HG02642 (cell line): ENCODE data around the gene ECHDC3.

ENCODE experiments used
- ATAC-seq: cut with Tn5 transposase; IDR thresholded peaks from one replicate; pipeline ENCODE4 v1.9.1; 2021; ENCODE audit warnings: mild to moderate bottlenecking; ENCODE audit not compliant: unreplicated experiment, poor library complexity

Gene ECHDC3

GRCh38 chr10:11746883-11747539 lies 4.8 kb downstream of the ECHDC3 start:
- no peak for ATAC-seq

GRCh38 chr10:11748866-11749265 lies 6.7 kb downstream of the ECHDC3 start:
- ATAC-seq, result no peak

GRCh38 chr10:11750420-11750819 lies 8.2 kb downstream of the ECHDC3 start:
- no peak for ATAC-seq

GRCh38 chr10:11754173-11754572 lies 12.0 kb downstream of the ECHDC3 start:
- no peak for ATAC-seq

GRCh38 chr10:11754620-11755019 lies 12.4 kb downstream of the ECHDC3 start:
- no peak for ATAC-seq

GRCh38 chr10:11755512-11756263 lies 13.5 kb downstream of the ECHDC3 start:
- ATAC-seq, result no peak

- ATAC-seq, result no peak
These were observed 14.7 kb downstream of the ECHDC3 start for GRCh38 chr10:11756766-11757315.

- ATAC-seq, result no peak
These were observed 15.3 kb downstream of the ECHDC3 start for GRCh38 chr10:11757454-11757820.

GRCh38 chr10:11757821-11758463 lies 15.8 kb downstream of the ECHDC3 start:
- ATAC-seq, result peak; percentile 95

- ATAC-seq, result no peak
These were observed 16.5 kb downstream of the ECHDC3 start for GRCh38 chr10:11758527-11759236.

- no peak for ATAC-seq
These were observed 17.2 kb downstream of the ECHDC3 start for GRCh38 chr10:11759347-11759746.

- no peak for ATAC-seq
These were observed 18.0 kb downstream of the ECHDC3 start for GRCh38 chr10:11760151-11760550.

GRCh38 chr10:11760861-11761260 lies 18.7 kb downstream of the ECHDC3 start:
- ATAC-seq, result no peak

GRCh38 chr10:11761431-11761830 lies 19.2 kb downstream of the ECHDC3 start:
- ATAC-seq, result no peak

GRCh38 chr10:11762706-11763500 lies 20.7 kb downstream of the ECHDC3 start:
- ATAC-seq, result no peak

GRCh38 chr10:11763501-11763861 lies 21.3 kb downstream of the ECHDC3 start:
- no peak for ATAC-seq

- no peak for ATAC-seq
These were observed 23.0 kb downstream of the ECHDC3 start for GRCh38 chr10:11765141-11765540.

- no peak for ATAC-seq
These were observed 30.6 kb downstream of the ECHDC3 start for GRCh38 chr10:11772575-11773288.

GRCh38 chr10:11773761-11774441 lies 31.7 kb downstream of the ECHDC3 start:
- ATAC-seq, result no peak
